Mesodermal cell (in vitro differentiated cells): ENCODE data around the gene KRTAP6-1.

Experiments used
- H3K27ac ChIP-seq: 2 replicates; pipeline ENCODE4 v1.7.0; 2013; ENCODE audit warnings: mild to moderate bottlenecking, low read depth, low read length, moderate library complexity; ENCODE audit not compliant: severe bottlenecking
- H3K36me3 ChIP-seq: 2 replicates; pipeline ENCODE4 v1.7.1; 2013; ENCODE audit warnings: mild to moderate bottlenecking, low read length, moderate library complexity; ENCODE audit not compliant: control insufficient read depth, insufficient read depth
- H3K4me1 ChIP-seq: one replicate; pipeline ENCODE4 v1.7.1; 2013; ENCODE audit warnings: mild to moderate bottlenecking, low read length; ENCODE audit not compliant: insufficient read depth, control insufficient read depth, poor library complexity, severe bottlenecking
- H3K4me3 ChIP-seq: 2 replicates; pipeline ENCODE4 v1.7.0; 2013; ENCODE audit warnings: low read length, control low read depth, mild to moderate bottlenecking; ENCODE audit not compliant: insufficient read depth, poor library complexity, severe bottlenecking; ENCODE audit errors: extremely low read depth
- H3K9me3 ChIP-seq: 2 replicates; pipeline ENCODE4 v1.7.1; 2013; ENCODE audit warnings: mild to moderate bottlenecking, low read length, moderate library complexity; ENCODE audit not compliant: control insufficient read depth
- WGBS, 2 experiments: methylation state at CpG; one replicate each; pipeline ENCODE4 v1.1.5; 2013; ENCODE audit warnings: missing lambda C conversion rate in 2 of 2; ENCODE audit not compliant: insufficient coverage in 2 of 2; 5-methylcytosine and 5-hydroxymethylcytosine counted together

KRTAP6-1 gene

GRCh38 chr21:30620080-30620479, 6.3 kb upstream of the KRTAP6-1 start:
- H3K9me3 ChIP-seq, result no peaks in the 10 kb centered on the region
- no peak overlapping the region for H3K4me3 ChIP-seq
- no peaks in the 10 kb centered on the region for H3K4me1 ChIP-seq
- H3K36me3 ChIP-seq, result no peaks in the 10 kb centered on the region
- H3K27ac ChIP-seq, result no peak overlapping the region

- no peaks in the 10 kb centered on the region for H3K9me3 ChIP-seq
- no peaks in the 10 kb centered on the region for H3K4me1 ChIP-seq
- no peak within 1 kb of the TSS for H3K27ac ChIP-seq
- no CpG with 5 or more reads among the region's 2 CpGs for WGBS, 2 experiments
- H3K4me3 ChIP-seq, result no peak within 1 kb of the TSS
- H3K36me3 ChIP-seq, result no peaks in the 10 kb centered on the region
Observed at GRCh38 chr21:30616125-30616524, 2.4 kb upstream of the KRTAP6-1 start, which contains the start of gene KRTAP20-1. TSS of gene KRTAP20-1 (plus strand) at chr21:30616425. CDS start at chr21:30616455, 30 bp downstream.

GRCh38 chr21:30615199-30615598, 1.5 kb upstream of the KRTAP6-1 start:
- no peak overlapping the region for H3K27ac ChIP-seq
- no peaks in the 10 kb centered on the region for H3K36me3 ChIP-seq

GRCh38 chr21:30612132-30612531, 1.6 kb downstream of the KRTAP6-1 start:
- 88 to 89% methylated on average over 1 of the region's 2 CpGs for WGBS, 2 experiments
- Histone ChIP-seq H3K9me3 (no peaks in the 10 kb centered on the region), H3K4me1 (no peaks in the 10 kb centered on the region), H3K27ac (no peak overlapping the region), H3K4me3 (no peak overlapping the region), H3K36me3 (no peaks in the 10 kb centered on the region)

More at GRCh38 chr21:30615199-30615598, 1.5 kb upstream of the KRTAP6-1 start:
- Histone ChIP-seq H3K4me1 (no peaks in the 10 kb centered on the region), H3K9me3 (no peaks in the 10 kb centered on the region), H3K4me3 (no peak overlapping the region)

- 69 to 87% methylated on average over 2 of the region's 2 CpGs for WGBS, 2 experiments
- no peak overlapping the region for H3K27ac ChIP-seq
- H3K4me3 ChIP-seq, result no peak overlapping the region
- H3K4me1 ChIP-seq, result no peaks in the 10 kb centered on the region
- no peaks in the 10 kb centered on the region for H3K36me3 ChIP-seq
- no peaks in the 10 kb centered on the region for H3K9me3 ChIP-seq
Observed at GRCh38 chr21:30605968-30606367, 7.8 kb downstream of the KRTAP6-1 start.

- Histone ChIP-seq H3K4me1 (no peaks in the 10 kb centered on the region), H3K36me3 (no peaks in the 10 kb centered on the region), H3K27ac (no peak within 1 kb of the TSS), H3K9me3 (no peaks in the 10 kb centered on the region), H3K4me3 (no peak within 1 kb of the TSS)
- no CpG with 5 or more reads among the region's 1 CpG for WGBS, 2 experiments
Observed at GRCh38 chr21:30600787-30601186, 12.9 kb downstream of the KRTAP6-1 start, which contains the start of gene KRTAP22-1. TSS of gene KRTAP22-1 (plus strand) at chr21:30601087.

- H3K9me3 ChIP-seq, result no peaks in the 10 kb centered on the region
- no peaks in the 10 kb centered on the region for H3K36me3 ChIP-seq
- H3K4me1 ChIP-seq, result no peaks in the 10 kb centered on the region
- H3K4me3 ChIP-seq, result no peak within 1 kb of the TSS
- H3K27ac ChIP-seq, result no peak within 1 kb of the TSS
- WGBS, 2 experiments, result 96 to 98% methylated on average over 5 to 6 of the region's 6 CpGs
Observed at GRCh38 chr21:30598802-30599201, 14.9 kb downstream of the KRTAP6-1 start, which contains the start of gene KRTAP6-2. TSS of gene KRTAP6-2 (minus strand) at chr21:30598902. CDS start at chr21:30598874, 28 bp downstream.

- no peaks in the 10 kb centered on the region for H3K36me3 ChIP-seq
- WGBS, 2 experiments, result 77 to 86% methylated on average over 2 to 3 of the region's 4 CpGs
- H3K4me3 ChIP-seq, result no peak within 1 kb of the TSS
- no peaks in the 10 kb centered on the region for H3K9me3 ChIP-seq
- H3K4me1 ChIP-seq, result no peaks in the 10 kb centered on the region
- no peak within 1 kb of the TSS for H3K27ac ChIP-seq
Observed at GRCh38 chr21:30592140-30592539, 21.6 kb downstream of the KRTAP6-1 start, which contains the start of gene KRTAP6-3. TSS of gene KRTAP6-3 (plus strand) at chr21:30592440. CDS start at chr21:30592446, 6 bp downstream.

- H3K36me3 ChIP-seq, result no peaks in the 10 kb centered on the region
- no peaks in the 10 kb centered on the region for H3K4me1 ChIP-seq
- H3K27ac ChIP-seq, result no peak within 1 kb of the TSS
- no peak within 1 kb of the TSS for H3K4me3 ChIP-seq
- H3K9me3 ChIP-seq, result no peaks in the 10 kb centered on the region
Observed at GRCh38 chr21:30590297-30590696, 23.4 kb downstream of the KRTAP6-1 start, which contains the start of gene KRTAP22-2. TSS of gene KRTAP22-2 (minus strand) at chr21:30590397.

GRCh38 chr21:30582870-30583269, 30.9 kb downstream of the KRTAP6-1 start:
- Histone ChIP-seq H3K4me1 (no peaks in the 10 kb centered on the region), H3K4me3 (no peak overlapping the region), H3K27ac (no peak overlapping the region), H3K36me3 (no peaks in the 10 kb centered on the region), H3K9me3 (no peaks in the 10 kb centered on the region)
- WGBS, 2 experiments, result no CpG with 5 or more reads among the region's 1 CpG

- H3K27ac ChIP-seq, result no peak overlapping the region
- no peak overlapping the region for H3K4me3 ChIP-seq
- H3K4me1 ChIP-seq, result no peaks in the 10 kb centered on the region
- WGBS, 2 experiments, result 72% methylated on average over 2 of the region's 3 CpGs; no CpG with 5 or more reads in 1 of the 2 experiments
- H3K9me3 ChIP-seq, result no peaks in the 10 kb centered on the region
- H3K36me3 ChIP-seq, result no peaks in the 10 kb centered on the region
Observed at GRCh38 chr21:30580132-30580531, 33.6 kb downstream of the KRTAP6-1 start.
